ENCODE measurements around the gene KIDINS220. TPM values are rescaled to one million over a fixed set of nuclear protein-coding genes. Genes with fewer than 3 reads are reported as not detected.

KIDINS220 gene
- total RNA-seq (2014; rRNA removed; shearing (Covaris generic)), result 16.6 and 19.6 TPM in 2 replicates

- peak; percentile 88 for DNase-seq (ENCODE audit: low read depth)
These were observed at the start of gene KIDINS220 for GRCh38 chr2:8836971-8837794. Gene KIDINS220, minus strand, starts transcription at chr2:8837613. Its CDS starts 10,520 bp downstream, at chr2:8827093.

- DNase-seq (ENCODE audit: low read depth), result no peak
These were observed 49.5 kb upstream of the KIDINS220 start for GRCh38 chr2:8886876-8887275.

- DNase-seq (ENCODE audit: low read depth), result no peak
These were observed 48.7 kb upstream of the KIDINS220 start for GRCh38 chr2:8886202-8886518.

- no peak for DNase-seq (ENCODE audit: low read depth)
These were observed 48.2 kb upstream of the KIDINS220 start for GRCh38 chr2:8885449-8886201.

GRCh38 chr2:8884812-8885211 lies 47.4 kb upstream of the KIDINS220 start:
- no peak for DNase-seq (ENCODE audit: low read depth)

GRCh38 chr2:8882094-8882493 lies 44.7 kb upstream of the KIDINS220 start:
- peak; percentile 17 for DNase-seq (ENCODE audit: low read depth)

- DNase-seq (ENCODE audit: low read depth), result no peak
These were observed 40.5 kb upstream of the KIDINS220 start for GRCh38 chr2:8877894-8878293.

GRCh38 chr2:8877332-8877731 lies 39.9 kb upstream of the KIDINS220 start:
- no peak for DNase-seq (ENCODE audit: low read depth)

GRCh38 chr2:8876628-8877027 lies 39.2 kb upstream of the KIDINS220 start:
- DNase-seq (ENCODE audit: low read depth), result no peak

- peak; percentile 37 for DNase-seq (ENCODE audit: low read depth)
These were observed 35.5 kb upstream of the KIDINS220 start for GRCh38 chr2:8872821-8873432.

- DNase-seq (ENCODE audit: low read depth), result no peak
These were observed 33.0 kb upstream of the KIDINS220 start for GRCh38 chr2:8870441-8870840.

GRCh38 chr2:8867363-8867762 lies 29.9 kb upstream of the KIDINS220 start:
- no peak for DNase-seq (ENCODE audit: low read depth)

- DNase-seq (ENCODE audit: low read depth), result no peak
These were observed 26.0 kb upstream of the KIDINS220 start for GRCh38 chr2:8863331-8863953.

- no peak for DNase-seq (ENCODE audit: low read depth)
These were observed 24.8 kb upstream of the KIDINS220 start for GRCh38 chr2:8862230-8862629.

GRCh38 chr2:8861797-8862196 lies 24.4 kb upstream of the KIDINS220 start:
- DNase-seq (ENCODE audit: low read depth), result no peak

GRCh38 chr2:8860239-8860638 lies 22.8 kb upstream of the KIDINS220 start:
- DNase-seq (ENCODE audit: low read depth), result no peak

GRCh38 chr2:8858910-8859309 lies 21.5 kb upstream of the KIDINS220 start:
- DNase-seq (ENCODE audit: low read depth), result no peak

GRCh38 chr2:8858264-8858663 lies 20.9 kb upstream of the KIDINS220 start:
- DNase-seq (ENCODE audit: low read depth), result no peak

GRCh38 chr2:8857709-8858108 lies 20.3 kb upstream of the KIDINS220 start:
- no peak for DNase-seq (ENCODE audit: low read depth)

- no peak for DNase-seq (ENCODE audit: low read depth)
These were observed 18.8 kb upstream of the KIDINS220 start for GRCh38 chr2:8856176-8856575.

GRCh38 chr2:8855010-8855409 lies 17.6 kb upstream of the KIDINS220 start:
- no peak for DNase-seq (ENCODE audit: low read depth)

GRCh38 chr2:8853426-8853825 lies 16.0 kb upstream of the KIDINS220 start:
- no peak for DNase-seq (ENCODE audit: low read depth)
